Neural progenitor cell (in vitro differentiated cells): ENCODE data around the gene GNAI1.

Experiments
- EZH2 ChIP-seq: fragments of 200-600 bp; sonication (generic); IDR thresholded peaks from 2 replicates; pipeline ENCODE4 v1.6.1; 2017; ENCODE audit warnings: antibody characterized with exemption, mild to moderate bottlenecking, moderate library complexity
- EZH2phosphoT487 ChIP-seq: fragments of 200-600 bp; sonication (generic); IDR thresholded peaks from 2 replicates; pipeline ENCODE4 v1.6.1; 2017; ENCODE audit warnings: antibody characterized with exemption
- TF ChIP-seq, protein P1 (sequence below): fragments of 200-600 bp; sonication (generic); IDR thresholded peaks from 2 replicates; pipeline ENCODE4 v1.5.1; 2017; ENCODE audit warnings: antibody characterized with exemption, mild to moderate bottlenecking

- TF ChIP-seq, protein P1, sequence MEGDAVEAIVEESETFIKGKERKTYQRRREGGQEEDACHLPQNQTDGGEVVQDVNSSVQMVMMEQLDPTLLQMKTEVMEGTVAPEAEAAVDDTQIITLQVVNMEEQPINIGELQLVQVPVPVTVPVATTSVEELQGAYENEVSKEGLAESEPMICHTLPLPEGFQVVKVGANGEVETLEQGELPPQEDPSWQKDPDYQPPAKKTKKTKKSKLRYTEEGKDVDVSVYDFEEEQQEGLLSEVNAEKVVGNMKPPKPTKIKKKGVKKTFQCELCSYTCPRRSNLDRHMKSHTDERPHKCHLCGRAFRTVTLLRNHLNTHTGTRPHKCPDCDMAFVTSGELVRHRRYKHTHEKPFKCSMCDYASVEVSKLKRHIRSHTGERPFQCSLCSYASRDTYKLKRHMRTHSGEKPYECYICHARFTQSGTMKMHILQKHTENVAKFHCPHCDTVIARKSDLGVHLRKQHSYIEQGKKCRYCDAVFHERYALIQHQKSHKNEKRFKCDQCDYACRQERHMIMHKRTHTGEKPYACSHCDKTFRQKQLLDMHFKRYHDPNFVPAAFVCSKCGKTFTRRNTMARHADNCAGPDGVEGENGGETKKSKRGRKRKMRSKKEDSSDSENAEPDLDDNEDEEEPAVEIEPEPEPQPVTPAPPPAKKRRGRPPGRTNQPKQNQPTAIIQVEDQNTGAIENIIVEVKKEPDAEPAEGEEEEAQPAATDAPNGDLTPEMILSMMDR: no peak
- TF ChIP-seq EZH2phosphoT487: no peak
- TF ChIP-seq EZH2: no peak
Measured at GRCh38 chr7:80197627-80198026, 63.0 kb downstream of the GNAI1 start.
